GM13976 (cell line): ENCODE results near the gene POLE.

Source experiments
- DNase-seq: peaks from one replicate; pipeline ENCODE4 v3.0.0; 2012; ENCODE audit warnings: low spot score
- in situ Hi-C: fragments of 300-500 bp; cut with MboI; formaldehyde crosslinking; loops from one replicate; pipeline ENCODE4 v1.12.0; 2022; ENCODE audit warnings: low sequenced_read_pairs, mixed read lengths, inconsistent platforms; ENCODE audit not compliant: unreplicated experiment
- TF ChIP-seq, protein P1 (sequence below): IDR thresholded peaks from 2 replicates; pipeline ENCODE4 v1.5.1; 2012; ENCODE audit warnings: borderline replicate concordance, mild to moderate bottlenecking; ENCODE audit not compliant: insufficient read depth; ENCODE audit errors: extremely low read depth, missing control alignments, control extremely low read depth

The POLE gene

DNA sequence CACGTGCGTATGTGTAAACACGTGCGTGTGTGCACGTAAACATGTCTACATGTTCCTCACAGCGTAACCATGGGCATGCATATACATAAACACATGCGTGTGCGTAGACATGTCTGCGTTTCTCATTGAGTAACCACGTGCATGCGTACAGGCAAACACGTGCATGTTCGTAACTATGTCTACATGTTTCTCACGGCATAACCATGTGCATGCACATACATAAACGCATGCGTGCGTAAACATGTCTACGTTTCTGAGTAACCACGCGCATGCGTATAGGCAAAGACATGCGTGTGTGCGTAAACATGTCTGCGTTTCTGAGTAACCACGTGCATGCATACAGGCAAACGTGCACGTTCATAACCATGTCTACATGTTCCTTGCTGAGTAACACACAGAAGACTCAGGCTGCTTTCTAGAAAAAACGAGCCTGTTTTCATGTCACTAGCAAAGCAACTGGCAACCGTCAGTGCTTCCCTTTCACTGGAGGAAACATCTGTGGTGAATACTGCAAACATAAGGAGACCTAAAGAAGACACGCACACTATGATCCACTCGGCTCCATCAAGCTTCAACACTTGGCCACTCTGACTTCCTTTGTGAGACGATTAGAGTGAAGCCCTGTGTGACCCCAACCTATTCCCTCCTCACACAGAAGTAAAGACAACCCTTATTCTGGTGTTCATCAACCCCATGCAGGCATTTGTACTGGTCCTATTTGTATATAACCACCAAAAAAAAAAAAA, 28.8 kb downstream of the POLE start:
- TF ChIP-seq, protein P1, sequence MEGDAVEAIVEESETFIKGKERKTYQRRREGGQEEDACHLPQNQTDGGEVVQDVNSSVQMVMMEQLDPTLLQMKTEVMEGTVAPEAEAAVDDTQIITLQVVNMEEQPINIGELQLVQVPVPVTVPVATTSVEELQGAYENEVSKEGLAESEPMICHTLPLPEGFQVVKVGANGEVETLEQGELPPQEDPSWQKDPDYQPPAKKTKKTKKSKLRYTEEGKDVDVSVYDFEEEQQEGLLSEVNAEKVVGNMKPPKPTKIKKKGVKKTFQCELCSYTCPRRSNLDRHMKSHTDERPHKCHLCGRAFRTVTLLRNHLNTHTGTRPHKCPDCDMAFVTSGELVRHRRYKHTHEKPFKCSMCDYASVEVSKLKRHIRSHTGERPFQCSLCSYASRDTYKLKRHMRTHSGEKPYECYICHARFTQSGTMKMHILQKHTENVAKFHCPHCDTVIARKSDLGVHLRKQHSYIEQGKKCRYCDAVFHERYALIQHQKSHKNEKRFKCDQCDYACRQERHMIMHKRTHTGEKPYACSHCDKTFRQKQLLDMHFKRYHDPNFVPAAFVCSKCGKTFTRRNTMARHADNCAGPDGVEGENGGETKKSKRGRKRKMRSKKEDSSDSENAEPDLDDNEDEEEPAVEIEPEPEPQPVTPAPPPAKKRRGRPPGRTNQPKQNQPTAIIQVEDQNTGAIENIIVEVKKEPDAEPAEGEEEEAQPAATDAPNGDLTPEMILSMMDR, result no peak
- DNase-seq, result no peak
- in situ Hi-C loops, result no loop called here

DNA sequence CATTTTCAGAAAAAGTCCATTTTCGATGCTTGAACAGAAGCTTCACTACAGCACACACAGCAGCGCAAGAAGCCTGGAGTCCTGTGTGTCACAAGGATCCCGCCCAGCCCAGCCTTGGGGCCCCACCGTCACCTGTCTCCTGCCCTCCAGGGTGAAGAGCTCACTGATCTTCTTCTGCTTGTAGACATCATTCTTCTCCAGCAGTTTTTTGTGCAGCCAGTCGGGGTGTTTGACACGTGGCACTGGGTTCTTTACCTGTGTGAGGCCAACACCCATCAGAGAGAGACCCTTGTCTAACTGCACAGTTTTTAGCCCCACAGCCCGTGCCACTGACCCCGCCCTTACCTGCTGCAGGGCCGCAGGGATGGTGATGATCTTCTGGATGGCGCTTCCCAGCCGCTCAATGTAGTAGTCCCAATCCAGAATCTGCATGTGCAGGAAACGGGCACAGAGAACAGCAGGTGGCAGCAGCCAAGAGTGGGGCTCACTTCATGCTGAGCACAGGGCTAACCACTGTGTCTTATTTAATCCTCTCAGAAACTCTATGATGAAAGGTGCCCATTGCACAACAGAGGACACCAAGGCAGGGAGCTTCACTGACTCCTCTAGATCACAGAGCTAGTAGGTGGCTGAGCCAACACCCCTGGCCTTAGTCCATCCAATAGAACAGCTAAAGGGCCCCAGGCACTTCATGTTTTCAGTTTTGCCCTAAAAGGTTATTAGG, 30.0 kb downstream of the POLE start:
- TF ChIP-seq, protein P1, result no peak
- in situ Hi-C loops, result no loop called here
- DNase-seq, result no peak

DNA sequence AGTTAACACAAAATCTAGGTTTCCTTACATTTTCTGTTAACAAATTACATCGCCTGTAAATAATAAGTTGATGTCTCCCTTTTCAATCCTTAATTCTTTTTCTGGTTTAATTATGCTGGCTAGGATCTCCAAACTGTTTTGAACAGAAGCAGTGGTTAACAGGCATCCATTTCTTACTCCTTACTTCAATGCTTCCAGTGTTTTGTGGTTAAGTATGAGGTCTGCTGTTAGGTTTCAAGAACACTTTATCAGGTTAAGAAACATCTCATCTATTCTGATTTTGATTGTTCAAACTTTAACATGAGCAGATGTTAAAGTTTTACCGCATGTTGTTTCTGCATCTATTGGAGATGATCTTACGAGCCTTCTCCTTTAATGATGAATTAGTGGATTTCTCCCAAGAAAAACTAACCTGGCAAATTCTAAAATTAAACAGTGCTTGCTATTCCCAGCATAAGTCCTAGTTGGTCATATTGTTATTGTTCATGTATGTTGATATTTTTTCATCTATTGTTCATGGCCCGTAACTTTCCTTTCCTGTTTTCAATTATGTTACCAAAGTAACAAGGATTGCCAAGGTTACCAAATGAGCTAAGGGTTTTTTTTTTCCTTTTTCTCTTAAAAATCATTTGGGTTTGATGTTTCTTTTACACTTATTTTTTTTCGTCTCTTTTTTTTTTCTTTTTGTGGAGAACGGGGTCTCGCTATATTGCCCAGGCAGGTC, 33.4 kb downstream of the POLE start:
- TF ChIP-seq, protein P1, result no peak
- in situ Hi-C loops, result no loop called here
- DNase-seq, result no peak

DNA sequence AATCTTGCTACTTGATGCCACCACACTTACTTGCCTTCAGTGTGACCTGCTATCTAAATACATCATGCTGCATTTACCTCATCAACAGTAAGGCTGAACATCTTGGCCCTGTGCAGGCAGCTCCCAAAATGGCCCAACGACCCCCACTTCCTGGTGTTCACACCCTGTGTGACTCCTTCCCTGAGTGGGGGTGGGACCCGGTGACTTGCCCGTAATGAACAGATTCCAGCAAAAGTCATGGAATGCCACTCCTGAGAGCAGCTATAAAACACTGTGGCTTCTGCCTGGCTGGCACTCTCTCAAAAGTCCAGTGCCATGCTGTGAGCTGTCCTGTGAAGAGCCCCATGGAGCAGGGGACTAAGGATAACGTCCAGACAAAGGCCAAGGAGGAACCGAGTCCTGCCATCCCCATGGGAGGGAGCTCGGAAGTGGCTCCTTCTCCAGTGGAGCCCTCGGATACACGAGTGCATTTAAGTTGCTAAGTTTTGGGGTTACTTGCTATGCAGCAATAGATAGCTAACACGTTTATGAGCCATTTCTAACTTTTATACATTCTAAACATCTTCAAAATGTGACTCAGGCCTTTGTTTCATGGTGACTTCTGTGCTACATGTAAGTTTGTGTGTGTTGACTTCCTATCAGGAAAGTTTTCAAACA, 35.6 kb downstream of the POLE start:
- TF ChIP-seq, protein P1, result no peak
- in situ Hi-C loops, result no loop called here
- DNase-seq, result no peak

DNA sequence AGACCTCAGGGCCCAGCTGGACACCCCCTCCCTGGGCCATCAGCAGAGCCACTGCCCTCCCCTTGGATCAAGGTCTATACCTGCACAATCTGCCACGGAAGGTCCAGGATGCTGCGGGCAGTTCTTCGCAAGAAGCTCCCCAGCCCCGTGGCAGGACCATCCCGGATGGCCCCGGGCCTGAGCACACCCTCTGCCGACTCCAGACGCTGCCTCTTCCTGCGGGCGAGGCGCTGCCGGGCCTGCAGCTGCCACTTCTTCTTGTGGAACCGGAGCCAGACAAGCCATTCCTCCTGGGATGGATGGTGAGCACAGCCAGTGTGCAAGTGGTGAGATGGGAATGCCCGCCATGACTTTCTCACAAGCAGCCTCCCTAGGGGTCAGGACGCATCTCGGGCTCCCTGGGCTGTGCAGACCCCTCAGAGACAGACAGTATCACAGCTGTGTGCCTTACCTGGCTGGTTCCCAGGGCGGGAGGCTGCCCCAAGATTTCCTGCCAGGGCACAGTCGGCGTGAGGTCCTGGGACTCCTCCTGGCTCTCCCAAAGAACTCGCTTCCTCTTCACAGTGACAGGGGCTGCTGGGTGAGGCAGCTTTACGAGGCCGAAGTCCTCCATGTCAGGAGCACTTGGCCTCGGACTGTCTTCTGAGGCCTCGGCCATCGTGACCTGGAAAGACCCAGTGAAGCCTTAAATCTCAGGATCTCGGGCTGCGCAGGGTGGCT, 37.8 kb downstream of the POLE start:
- in situ Hi-C loops, result no loop called here
- DNase-seq, result no peak
- TF ChIP-seq, protein P1, result no peak
